Bronchus fibroblast of lung (primary cell): ENCODE results near the gene POP4. TPM values are rescaled to one million over a fixed set of nuclear protein-coding genes. Genes with fewer than 3 reads are reported as not detected.

Experiments
- total RNA-seq: library from RNA; depleted of rRNA; stranded (reverse); fragments of >200 nt; gene quantifications from 2 replicates; pipeline ENCODE4 v1.2.3, GENCODE V29; 2015

POP4 gene, protein sequence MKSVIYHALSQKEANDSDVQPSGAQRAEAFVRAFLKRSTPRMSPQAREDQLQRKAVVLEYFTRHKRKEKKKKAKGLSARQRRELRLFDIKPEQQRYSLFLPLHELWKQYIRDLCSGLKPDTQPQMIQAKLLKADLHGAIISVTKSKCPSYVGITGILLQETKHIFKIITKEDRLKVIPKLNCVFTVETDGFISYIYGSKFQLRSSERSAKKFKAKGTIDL
- 96.6 and 99.4 TPM in 2 replicates for total RNA-seq

DNA sequence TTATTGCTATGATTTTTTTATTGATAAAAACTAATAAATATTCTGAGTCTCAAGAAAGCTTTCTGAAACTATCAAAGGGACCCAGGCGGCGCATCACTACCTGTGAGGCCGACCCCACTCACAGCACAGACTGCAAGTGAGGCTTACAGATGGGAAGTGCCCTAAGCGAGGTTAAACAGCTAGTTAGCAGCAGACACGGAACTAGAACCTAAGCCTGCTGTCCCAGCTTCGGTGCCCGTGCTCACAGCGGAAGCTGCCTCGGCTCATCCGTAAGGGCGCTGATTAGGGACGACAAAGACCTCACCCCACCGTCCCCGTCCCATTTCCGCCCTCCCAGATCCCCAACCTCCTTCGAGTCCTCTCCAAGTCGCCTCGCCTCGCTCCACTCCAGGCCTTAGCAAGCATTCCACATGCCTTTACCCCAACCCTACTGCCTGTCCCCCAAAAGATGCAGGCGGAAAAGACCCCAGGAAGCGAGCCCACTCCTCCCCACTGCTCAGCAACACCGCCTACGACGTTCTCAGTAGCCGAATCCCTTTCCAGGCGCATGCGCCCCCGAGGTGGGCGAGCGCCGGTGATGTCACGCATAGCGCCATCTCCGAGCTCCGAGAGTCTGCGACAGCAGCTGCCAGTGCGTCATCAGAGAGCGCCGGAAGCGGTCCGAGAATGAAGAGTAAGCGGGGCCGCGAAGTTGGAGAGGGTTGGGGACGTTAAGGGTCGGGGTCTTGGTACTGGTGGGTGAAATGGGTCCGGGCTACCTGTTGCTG is at the start of gene POP4:
Gene POP4, plus strand, starts transcription at position 631 of the 767 bp plus-strand sequence. Its CDS starts 36 bp downstream, at position 667.

GRCh38 chr19:29665215-29665825 is 59.2 kb downstream of the POP4 start, which contains the start of gene PLEKHF1:
Gene PLEKHF1 (plus strand): TSS chr19:29665461. CDS start chr19:29673840, 8,379 bp downstream.

Other genes with a start within 250 kb of the POP4 start
- gene VSTM2B, start 80.3 kb upstream of the POP4 start, total RNA-seq = not detected in 2 replicates
- gene PLEKHF1, start 59.2 kb downstream of the POP4 start, total RNA-seq = 18.7 and 19.3 TPM in 2 replicates
- 36.6 and 40.0 TPM in 2 replicates for gene C19orf12, start 109.0 kb downstream of the POP4 start, total RNA-seq
- gene CCNE1, start 205.7 kb downstream of the POP4 start, total RNA-seq = 5.4 and 7.1 TPM in 2 replicates